ENCODE measurements around the gene SRSF5.

Gene SRSF5

DNA sequence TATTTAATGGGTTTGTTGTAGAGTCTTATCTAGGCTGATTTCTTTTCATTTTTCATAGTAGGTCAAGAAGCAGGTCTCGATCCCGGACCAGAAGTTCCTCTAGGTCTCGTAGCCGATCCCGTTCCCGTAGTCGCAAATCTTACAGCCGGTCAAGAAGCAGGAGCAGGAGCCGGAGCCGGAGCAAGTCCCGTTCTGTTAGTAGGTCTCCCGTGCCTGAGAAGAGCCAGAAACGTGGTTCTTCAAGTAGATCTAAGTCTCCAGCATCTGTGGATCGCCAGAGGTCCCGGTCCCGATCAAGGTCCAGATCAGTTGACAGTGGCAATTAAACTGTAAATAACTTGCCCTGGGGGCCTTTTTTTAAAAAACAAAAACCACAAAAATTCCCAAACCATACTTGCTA lies 4.2 kb downstream of the SRSF5 start:
- no peak for DNase-seq

DNA sequence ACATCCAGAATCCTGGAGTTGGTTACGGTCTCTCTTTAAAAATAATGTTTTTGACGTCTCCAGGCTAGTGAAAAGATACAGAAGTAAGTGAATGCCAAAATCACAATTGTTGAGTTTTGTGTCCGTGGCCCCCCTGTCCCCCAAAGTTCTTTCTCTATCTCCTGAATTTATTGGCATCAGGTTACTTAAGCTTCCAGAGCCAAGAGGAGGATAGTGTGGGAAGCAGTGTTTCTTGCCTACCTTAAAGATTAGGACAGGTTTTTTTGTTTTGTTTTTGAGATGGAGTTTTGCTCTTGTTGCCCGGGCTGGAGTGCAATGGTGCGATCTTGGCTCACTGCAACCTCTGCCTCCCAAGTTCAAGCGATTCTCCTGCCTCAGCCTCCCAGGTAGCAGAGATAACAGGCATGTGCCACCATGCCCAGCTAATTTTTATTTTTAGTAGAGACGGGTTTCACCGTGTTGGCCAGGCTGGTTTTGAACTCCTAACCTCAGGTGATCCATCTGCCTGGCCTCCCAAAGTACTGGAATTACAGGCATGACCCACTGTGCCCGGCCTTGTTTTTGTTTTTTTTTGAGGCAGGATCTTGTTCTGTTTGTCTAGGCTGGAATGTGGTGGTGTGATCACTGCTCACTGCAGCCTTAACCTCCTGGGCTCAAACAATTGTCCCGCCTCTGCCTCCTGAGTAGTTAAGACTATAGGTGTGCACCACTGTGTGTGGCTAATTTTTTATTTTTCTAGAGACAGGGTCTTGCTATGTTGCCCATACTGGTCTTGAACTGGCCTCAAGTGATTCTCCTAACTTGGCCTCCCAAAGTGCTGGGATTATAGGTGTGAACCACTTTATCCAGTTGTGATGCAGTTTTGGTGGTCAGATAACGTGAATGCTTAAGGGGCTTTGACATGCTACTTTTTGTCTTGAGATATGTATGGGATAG lies 5.4 kb downstream of the SRSF5 start:
- no peak for DNase-seq

- DNase-seq, result no peak
These were observed 6.8 kb downstream of the SRSF5 start for GRCh38 chr14:69773571-69774276.

- DNase-seq, result no peak
These were observed 8.1 kb downstream of the SRSF5 start for GRCh38 chr14:69775012-69775411.

- no peak for DNase-seq
These were observed 10.0 kb downstream of the SRSF5 start for GRCh38 chr14:69776875-69777453.

DNA sequence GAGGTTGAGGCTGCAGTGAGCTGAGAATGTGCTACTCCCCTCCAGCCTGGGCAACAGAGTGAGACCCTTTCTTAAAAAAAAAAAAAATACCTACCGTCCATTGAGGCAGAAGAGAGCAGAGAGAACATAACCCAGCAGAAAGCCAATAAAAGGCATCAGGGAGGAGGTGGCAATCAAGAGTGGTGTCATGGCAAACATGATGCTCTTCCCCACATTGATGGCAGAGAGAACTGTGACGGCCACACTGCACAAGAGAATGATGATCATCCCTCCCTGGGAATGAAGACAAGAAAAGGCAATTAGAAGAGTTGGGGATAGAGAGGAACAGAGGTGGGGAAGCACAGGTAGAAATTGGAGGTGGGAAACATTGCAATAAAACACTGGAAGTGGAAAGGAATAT lies 12.1 kb downstream of the SRSF5 start:
- no peak for DNase-seq

DNA sequence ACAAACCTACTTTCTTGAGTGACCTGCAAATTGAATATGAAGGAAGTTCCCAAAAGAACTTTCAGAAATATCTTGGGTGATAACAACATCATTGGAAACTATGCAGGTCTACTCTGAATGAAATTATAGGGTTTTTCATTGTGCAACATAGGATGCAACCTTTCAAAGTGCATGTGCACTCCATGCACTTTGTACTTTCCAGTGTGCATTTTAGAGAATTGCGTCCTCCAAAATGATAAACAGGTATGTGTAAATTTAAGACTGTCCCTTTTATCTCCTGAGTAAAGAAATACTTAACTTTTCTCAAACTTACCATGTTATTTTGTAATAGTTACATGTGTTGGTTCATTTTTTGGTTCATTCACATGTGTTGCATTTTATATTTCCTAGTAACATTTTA lies 13.2 kb downstream of the SRSF5 start:
- no peak for DNase-seq

- DNase-seq, result no peak
These were observed 14.0 kb downstream of the SRSF5 start for GRCh38 chr14:69780952-69781351.

DNA sequence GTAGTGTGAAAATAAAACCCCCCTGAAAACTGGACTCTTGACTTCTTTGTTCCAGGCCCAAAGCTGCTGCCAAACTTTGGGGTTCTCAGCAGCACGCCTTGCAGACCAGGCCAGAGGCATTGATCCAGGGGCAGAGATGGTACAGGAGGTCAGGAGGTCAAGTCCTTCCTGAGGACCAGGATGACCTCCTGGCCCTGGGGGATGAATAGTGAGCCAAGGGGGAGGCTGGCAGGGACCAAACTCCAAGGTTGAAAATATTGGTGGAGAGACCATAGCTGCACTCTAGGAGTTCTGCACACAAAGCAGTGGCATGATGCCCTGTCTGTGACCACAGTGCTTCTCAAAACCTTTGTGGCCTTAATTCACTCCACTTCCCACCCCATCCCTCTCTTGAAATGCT lies 18.0 kb downstream of the SRSF5 start:
- DNase-seq, result no peak

GRCh38 chr14:69786603-69787002 lies 19.7 kb downstream of the SRSF5 start:
- DNase-seq, result no peak

GRCh38 chr14:69789118-69789640 lies 22.2 kb downstream of the SRSF5 start:
- no peak for DNase-seq

- DNase-seq, result no peak
These were observed 26.0 kb downstream of the SRSF5 start for GRCh38 chr14:69792887-69793421.

DNA sequence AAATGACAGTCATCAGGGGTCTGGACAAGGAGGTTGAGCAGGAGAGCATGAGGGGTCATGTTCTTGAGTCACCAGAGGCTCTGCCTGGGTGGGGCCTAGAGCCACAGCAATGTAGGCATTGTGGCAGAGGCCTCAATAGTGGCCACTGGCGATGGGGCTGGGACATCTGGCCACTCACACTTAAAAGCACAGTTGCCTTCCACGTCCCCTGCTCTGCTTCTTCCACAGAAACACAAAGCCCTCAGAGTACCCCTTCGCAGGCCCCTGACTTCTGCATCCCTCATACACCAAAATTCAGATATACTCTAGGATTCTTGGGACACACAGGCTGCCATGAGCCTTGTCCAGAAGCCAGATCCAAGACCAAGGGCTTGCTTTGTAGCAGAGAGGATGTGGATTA lies 27.8 kb downstream of the SRSF5 start:
- DNase-seq, result no peak

DNA sequence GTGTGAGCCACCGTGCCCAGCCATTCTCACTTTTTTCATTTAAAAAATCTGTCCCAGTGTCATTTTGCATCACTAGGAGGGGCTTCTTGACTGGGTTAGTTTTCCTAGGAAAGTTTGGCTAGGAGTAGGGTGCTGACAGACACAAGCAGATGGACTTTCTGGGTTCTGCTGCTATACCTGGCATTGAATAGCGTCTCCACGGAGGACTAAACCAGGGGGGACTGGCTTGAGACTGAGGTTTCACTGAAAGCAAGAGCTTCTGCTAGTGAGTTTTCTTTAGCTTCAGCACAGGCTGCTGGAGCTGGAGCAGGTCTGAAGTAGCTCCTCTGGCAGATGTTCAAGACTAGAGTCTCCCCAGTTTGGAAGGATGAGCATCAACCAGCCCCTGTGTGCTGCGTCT lies 28.7 kb downstream of the SRSF5 start:
- no peak for DNase-seq

DNA sequence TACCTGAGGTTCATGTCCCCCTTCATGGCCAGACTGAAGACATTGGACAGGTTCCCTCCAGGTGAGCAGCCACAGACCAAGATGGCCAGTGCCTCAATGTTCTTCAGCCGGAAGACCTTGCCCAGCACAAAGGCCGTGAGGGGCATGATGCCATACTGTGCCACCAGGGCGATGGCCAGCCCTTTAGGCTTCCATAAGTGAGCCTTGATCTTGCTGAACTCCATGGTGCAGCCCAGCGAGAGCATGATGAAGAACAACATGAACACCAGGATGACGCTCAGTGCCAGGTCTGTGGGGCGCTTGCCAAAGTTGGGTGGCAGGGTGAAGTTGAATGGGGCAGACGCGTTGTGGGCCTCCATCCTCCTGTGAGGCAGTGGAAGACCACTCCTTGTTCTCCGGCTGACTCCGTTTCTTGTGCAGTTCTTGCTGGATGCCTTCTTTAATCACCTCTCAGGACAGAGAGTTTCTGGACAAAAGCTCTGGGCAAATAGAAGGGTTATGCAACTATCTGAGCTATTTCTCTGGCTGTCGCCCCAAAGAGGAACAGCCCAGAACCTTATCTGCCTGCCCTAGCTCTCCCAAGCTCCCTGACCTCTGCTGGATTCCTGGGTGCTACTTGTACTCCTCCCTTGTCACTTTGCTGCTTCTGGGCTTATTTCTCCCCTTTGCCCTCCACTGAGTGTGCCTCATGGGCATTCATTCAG lies 30.0 kb downstream of the SRSF5 start, which contains the start of gene SLC10A1:
SLC10A1 (minus strand) TSS at position 445 of the 704 bp plus-strand sequence; CDS start at position 359, 86 bp downstream.
- no peak for DNase-seq

DNA sequence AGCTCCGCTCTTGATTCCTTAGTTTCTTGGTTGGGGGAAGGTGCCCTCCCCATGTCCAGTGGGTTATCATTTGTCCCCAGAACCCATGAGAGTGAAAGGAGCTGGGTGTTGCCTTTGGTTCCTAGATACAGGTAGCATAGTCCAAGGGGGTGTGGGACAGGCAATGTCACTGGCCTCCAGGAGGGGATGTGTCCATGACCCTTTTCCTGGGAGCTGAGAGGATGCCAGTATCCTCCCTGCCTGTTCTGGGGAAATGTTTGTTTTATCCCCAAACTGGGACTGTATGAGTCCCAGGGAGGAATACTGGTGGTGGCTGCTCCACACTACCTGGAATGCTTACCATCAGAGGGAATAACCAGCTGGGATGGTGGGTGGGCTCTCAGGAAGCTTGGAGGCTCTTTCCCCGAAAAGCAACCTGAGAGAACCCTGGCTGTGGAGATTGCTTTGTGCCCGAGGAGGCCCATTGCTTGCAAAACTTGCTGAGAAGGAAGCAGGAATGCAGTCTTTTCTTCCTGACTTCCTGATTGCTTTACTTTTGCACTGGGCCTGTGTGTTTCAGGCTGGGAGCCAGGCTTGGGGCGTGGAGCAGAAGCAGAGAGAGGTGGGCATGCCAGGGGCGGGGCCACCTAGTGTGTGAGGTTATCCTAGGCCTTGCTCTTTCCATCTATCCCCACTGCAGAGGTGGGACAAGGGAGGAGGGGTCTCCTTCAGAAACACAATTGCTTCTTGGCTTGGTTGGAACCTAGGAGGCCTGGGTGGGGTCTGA lies 30.8 kb downstream of the SRSF5 start:
- no peak for DNase-seq

DNA sequence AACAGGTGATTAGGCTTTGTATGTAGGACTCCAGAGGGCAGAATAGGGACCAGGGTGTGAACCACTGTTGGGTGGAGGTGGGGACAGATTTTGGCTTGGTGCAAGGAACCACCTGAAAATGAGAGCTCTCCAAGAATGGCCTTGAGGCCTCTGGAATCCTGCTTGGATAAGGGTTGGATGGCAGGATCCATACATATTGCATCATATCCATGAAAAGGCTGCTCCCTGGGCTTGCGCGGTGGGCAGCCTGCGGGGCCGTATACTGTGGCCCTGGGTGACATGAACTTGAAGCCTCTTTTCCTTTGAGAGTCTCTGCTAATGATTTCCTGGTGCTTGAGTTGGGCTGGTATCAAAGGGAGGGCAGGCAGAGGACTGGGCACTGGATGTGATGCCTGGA lies 31.4 kb downstream of the SRSF5 start:
- DNase-seq, result no peak

DNA sequence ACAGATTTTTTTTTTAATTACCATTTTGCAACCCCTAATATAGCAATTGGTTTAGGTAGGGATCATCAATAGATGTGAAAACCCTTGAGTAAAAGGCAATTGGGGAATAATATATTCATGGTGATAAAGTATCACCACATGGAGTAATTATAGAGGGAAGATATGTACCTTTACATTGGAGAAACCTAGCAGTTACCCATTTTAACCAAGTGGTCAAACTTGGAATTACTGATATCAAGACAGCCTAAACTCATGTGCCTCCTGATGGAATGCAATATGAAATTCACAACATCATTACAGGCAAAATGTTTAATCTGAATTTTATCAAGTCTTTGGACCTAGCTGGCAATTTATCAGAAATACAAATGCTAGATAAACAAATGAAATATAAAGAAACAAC lies 36.8 kb downstream of the SRSF5 start:
- no peak for DNase-seq

DNA sequence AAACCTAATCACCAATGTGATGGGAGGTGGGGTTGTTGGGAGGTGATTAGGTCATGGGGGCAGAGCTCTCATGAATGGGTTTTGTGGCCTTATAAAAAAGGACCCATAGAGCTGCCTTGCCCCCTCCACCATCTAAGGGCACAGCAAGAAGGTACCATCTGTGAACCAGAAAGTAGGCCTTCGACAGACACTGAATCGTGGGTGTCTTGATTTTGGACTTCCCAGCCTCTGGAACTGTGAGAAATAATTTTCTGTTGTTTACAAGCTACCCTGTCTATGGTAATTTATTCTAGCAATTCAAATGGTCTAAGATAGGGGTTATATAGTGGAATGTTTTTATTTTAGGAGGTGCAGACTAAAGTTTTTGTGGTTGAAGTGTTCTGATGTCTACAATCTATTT lies 38.0 kb downstream of the SRSF5 start:
- DNase-seq, result no peak

DNA sequence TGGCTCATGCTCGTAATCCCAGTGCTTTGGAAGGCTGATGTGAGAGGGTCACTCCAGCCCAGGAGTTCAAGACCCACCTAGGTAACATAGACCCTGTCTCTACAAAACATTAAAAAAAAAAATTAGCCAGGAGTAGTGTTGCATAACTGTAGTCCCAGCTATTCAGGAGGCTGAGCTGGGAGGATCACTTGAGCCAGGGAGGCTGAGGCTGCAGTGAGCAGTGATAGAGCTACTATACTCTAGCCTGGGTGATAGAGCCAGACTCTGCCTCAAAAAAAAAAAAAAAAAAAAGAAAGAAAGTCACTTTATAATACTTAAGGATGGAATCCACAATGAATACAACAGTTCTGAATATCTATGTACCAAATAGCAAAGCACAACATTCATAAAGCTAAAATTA lies 40.2 kb downstream of the SRSF5 start:
- DNase-seq, result no peak

- no peak for DNase-seq
These were observed 42.2 kb downstream of the SRSF5 start for GRCh38 chr14:69808919-69809808.

Data from right hindlimb (tissue), 1 donor.